ENCODE data around the gene BPIFB2.
"Not testable (repeated sequence)": the region's sequence is repeated elsewhere in the genome, so short reads cannot be mapped to it uniquely, and the experiment has no call there.

BPIFB2 gene

DNA sequence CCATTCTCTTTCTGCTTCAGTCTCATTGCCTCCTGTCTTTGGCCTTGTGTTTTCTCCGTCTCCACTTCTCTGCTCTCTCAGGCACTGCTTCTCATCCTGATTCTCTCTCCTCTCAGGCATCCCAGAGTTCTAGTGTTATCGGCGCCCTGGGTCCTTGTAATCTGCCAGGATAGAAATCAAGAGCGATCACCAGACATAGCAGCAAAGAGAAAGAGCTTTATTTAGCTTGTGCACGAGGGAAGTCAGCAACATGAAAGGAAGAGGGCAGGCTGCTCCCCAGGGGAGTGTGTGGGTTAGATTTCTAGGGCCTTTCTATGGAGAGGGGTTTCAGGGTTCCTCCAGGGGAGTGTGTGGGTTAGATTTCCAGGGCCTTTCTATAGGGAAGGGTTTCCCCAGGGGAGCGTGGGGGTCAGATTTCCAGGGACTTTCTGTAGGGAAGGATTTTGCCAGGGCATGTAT is 35.8 kb upstream of the BPIFB2 start:
- no peak for DNase-seq

- DNase-seq, result no peak
Measured at GRCh38 chr20:32972181-32973076, 35.1 kb upstream of the BPIFB2 start.

DNA sequence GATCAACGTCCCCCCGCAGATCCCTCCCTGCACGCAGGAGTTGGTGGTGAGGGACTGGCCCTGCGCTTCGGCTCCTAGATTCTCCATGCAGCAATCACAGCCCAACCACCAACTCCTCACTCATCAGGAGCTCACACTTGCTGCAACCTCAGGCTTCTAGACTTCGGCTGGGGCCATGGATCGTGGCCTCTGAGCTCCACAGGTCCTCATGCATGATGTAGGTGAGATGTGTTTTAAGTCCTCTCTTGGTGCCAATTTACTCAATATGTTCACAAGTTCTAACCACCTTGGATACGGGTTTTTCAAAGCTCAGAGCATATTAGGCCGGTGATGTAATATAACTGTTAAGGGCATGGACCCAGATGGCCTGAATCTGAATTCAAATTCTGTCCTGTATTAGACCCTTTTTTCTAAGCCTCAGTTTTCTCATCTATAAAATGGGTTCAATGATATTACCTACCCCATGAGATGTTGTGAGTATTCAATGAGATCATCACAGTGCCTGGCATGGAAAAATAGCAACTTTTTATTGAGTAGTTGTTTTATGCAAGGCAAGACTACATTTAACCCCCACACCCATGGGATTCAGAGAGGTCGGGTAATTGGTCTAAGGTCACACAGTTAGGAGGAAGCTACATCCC is 34.3 kb upstream of the BPIFB2 start:
- no peak for DNase-seq

DNA sequence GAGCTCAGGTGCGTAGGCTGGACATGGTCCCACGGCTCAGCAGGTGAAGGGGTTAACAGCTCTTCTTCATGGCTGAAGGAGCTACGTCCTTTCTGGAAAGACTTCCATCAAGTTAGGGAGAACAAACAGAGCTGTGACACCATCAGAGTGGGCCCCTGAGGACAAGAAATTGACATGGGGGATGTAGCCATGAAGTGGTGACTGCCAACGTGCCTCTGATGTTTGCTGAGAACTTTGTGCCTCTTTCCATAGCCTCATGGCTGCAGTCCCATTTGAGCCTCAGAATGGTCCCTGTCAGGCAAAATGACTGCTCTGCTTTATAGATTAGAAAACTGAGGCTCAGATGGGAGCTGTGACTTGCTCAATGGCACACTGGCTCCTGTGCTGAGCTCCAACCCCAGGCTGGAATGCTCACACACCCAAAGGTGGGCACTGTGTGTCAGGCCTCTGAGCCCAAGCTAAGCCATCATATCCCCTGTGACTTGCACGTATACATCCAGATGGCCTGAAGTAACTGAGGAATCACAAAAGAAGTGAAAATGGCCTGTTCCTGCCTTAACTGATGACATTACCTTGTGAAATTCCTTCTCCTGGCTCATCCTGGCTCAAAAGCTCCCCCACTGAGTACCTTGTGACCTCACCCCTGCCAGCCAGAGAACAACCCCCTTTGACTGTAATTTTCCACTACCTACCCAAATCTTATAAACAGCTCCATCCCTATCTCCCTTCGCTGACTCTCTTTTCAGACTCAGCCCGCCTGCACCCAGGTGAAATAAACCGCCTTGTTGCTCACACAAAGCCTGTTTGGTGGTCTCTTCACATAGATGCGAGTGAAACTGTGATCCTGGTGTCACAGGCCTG is 33.1 kb upstream of the BPIFB2 start:
- DNase-seq, result not testable (repeated sequence)

GRCh38 chr20:32975121-32975520 is 32.4 kb upstream of the BPIFB2 start:
- not testable (repeated sequence) for DNase-seq

DNA sequence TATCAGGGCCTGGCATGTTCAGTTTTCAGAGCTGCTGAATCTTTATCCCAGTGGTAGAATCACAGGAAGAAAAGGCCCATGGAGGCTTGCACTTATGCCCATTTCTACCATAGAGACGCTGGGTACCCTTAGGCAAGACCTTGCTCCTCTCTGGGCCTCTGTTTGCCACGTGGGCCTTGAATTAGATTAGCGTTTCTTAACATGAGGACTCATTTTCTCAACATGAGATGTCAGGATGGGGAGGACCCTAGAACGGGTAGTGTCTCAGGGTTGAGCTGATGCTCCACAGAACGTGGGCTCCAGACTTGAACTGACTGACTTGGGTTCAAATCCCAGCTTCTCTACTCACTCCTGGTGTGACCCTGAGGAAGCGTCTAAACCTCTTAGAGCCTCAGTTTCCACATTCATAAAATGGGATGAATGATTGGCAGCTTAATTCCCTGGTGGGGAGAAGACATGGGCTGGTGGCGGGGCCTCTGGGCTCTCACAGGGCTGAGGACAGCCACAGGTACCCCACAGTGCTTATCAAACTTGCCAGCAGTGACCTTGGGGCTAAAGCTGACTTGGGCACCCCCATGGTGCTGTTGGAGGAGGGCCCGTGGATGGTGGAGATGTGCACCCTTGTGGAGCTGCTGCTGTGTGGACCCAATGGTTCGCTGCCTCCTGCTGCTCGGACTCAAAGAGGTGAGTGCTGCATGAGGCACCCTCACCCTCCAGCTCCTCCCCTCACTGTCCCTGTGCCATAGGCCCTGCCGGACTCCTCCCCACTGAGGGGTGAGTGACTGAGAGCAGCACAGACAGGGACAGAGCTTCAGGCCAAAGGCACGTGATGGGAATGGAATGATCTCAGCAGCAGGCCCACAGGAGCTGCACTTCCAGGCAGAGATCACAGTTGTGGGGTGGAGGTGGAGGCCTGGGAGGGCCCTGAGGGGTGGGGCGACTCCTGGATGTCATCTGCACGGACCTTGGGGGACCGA is 31.5 kb upstream of the BPIFB2 start:
- DNase-seq, result no peak

- DNase-seq, result no peak
Measured at GRCh38 chr20:32976746-32977145, 30.8 kb upstream of the BPIFB2 start.

DNA sequence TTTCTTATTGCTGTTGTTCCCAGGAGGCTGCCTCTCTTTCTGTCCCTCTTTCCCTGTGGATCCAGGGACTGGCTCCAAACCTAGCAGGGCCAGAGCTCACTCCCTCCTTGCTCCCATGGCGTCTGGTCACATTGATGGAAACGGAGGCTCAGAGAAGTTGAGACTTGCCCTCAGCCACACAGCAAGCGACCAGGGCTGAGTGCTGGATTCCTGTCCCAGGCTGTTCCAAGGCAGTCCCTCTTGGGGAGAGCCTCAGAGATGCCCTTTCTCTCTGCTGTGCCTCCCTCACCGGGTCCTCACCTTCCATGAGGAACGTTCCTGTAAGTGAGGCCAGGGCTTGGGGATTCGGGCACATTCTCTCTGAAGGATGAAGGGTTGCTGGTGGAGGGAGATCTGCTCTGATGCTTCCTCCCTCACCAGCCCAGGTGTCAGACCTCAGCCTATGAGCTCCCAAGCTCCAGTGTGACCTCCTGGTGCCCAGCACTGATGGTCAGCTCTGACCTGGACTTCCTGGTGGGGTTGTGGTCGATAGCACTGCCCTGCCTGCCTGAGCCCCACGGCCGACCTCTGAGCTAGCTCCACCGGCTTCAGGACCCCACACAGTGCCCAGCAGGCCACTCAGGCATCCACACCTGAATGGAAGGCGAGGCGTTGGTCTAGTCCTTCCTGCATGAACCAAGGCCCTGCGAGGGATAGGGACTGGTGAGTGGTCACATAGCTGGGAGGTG is 30.1 kb upstream of the BPIFB2 start:
- DNase-seq, result no peak

DNA sequence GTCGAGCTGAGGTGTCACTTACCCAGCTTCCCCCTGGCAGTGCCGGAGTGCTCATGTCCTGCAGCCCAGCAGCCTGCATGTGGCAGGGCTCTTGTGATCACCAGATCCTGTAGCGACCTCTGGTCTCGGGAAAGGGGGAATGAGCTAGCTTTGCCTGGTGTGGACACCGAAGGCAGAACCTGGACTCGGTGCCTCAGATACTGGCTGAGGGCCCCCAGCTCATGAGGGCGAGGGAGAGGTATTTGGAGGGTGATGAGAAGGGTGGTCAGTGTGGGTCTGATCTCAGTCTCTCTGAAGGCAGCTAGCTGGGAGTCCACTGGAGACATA is 29.5 kb upstream of the BPIFB2 start:
- no peak for DNase-seq

DNA sequence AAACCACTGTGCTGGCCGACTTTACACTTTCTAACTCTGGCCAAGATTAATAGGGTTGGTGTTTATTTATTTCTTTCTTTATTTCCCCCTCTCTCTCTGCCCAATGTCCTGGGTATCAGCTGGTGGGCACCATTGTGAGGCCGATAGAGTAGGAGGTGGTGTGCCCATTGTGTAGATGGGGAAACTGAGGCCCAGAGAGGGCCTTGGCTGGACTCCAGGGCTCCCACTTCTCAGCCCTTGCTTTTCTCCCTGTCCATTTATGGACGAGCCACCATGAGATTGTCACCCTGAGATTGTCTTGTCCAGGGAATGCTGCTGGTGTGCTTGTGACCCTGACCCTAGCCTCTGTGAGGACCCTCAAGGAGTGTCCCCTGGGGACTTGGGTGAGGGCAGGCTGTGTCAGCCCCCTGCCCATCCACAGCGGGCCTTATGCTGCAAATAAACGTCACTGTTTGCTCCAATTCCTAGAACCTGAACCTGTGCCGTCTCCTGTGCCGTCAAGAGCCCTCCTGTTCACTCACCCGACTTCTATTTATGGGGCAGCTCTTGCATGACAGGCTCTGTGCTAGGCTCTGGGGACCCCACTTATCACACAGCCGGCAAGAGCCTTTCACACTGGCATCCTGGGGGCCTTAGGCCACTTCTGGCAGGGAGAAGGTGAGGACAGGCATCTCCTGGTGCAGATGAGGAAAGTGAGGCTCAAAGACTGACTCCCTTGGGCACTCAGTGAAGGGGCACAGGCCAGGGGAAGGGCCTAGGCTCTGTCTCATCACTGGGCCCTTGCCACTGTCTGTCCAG is 28.1 kb upstream of the BPIFB2 start:
- DNase-seq, result no peak

DNA sequence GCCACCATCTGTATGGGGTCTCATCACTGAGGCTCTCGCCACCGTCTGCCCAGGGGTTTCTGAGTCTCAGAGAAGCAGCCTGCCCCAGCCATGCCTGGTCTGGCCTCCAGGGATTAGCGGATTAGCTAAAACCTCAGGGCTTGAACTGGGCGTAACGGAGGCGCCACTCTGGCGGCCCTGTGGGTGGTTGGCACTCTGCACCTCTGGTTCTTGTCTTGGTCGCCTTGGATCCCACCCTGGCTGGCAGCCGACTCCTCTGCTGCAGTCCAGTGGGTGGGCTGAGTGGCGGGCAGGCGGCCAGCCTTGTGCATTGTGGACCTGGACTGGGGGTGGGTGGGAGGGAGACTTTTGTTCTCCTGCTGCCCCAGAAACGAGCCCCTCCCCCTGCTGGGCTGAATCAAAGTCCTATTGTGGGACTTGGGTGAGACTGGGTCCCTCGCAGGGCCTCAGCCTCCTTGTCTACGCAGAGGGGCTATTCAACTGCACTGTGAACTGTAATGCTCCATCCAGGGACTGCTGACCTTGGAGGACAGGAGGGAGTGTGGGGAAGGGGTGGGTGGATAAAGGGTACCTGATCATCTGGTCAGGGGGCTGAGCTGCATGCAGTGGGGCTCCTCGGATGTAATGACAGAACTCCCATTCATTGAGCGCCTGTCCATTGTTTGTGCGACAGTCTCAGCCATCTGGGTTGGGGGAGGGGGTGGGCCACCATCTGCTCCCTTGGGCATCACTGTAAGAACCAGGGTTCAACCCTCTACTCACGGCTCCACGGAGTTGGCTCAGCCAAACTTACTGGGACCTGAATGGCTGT is 27.2 kb upstream of the BPIFB2 start:
- DNase-seq, result no peak

GRCh38 chr20:32980990-32981389 is 26.5 kb upstream of the BPIFB2 start:
- no peak for DNase-seq

DNA sequence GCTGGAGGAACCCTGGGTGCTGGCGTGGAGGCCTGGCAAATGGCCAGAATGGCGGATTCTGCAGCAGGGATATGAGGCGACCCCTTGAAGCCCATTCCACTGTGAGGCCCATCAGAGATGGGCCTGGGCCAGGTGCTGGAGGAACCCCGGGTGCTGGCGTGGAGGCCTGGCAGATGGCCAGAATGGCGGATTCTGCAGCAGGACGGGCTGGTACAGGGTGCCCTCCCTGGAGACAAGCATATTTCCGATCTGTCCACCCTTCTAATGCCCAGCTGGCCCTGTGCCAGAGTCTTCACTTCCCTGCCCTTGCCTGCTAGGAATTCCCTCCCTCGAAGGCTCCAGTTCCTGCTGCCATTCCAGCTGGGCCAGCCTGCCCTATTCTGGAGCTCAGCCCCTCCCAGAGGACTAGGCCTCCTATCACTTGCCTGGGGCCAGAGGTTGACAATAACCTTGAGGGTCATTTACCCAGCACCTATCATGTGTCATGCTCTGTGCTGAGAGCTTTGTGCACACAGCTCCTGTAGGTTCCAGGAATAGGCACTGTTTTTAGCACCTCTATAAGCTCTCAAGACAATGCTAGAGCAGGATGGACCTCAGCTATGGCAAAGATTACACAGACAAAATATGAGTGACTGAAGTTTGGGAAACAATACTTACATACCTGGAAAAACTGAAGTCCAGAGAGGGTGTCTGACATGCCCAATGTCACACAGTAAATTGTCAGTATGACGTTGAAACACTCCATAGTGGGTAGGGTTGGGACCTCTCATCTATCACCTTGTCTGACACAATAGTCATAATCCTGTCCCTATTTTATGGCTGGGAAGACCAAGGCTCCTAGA is 24.7 kb upstream of the BPIFB2 start:
- DNase-seq, result no peak

DNA sequence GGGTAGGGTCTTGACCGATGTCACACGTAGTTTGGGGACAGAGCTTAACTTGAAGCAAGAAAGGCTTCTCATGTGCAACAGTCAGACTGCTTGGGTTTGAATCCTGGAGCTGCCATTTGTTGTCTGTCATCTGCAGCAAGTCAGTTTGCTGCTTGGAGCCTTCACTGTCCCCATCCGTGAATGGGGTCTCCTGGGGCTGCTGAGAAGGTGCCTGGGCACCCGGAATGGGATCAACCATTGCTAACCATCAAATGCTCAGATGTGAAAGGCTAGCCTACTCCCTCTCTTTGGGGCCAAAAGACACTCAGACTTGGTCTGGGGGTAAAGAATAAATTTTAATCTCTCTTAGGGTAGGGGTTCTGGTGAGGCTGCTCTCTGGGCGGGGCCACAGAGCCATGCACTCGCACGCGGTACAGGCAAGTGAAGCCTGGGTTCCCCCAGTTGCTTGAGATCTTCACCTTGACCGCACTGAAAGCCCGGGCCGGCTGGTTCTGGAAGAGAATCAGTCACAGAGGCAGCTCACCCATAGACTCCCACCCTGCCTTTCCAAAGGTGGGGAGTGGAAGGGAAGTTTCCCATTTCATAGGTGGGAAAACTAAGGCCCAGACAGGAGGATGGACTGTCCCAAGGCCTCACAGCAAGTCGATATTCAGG is 23.9 kb upstream of the BPIFB2 start:
- DNase-seq, result no peak

GRCh38 chr20:32984196-32984595 is 23.3 kb upstream of the BPIFB2 start:
- DNase-seq, result no peak

- no peak for DNase-seq
Measured at GRCh38 chr20:32984631-32985354, 22.7 kb upstream of the BPIFB2 start.

GRCh38 chr20:32985596-32985995 is 21.9 kb upstream of the BPIFB2 start:
- no peak for DNase-seq
